HG03159 (cell line): ENCODE data around the gene PTPRN2.

ENCODE experiments used
- ATAC-seq: cut with Tn5 transposase; IDR thresholded peaks from one replicate; pipeline ENCODE4 v1.9.1; 2021; ENCODE audit warnings: mild to moderate bottlenecking, moderate library complexity; ENCODE audit not compliant: unreplicated experiment

The PTPRN2 gene

GRCh38 chr7:157539521-157539920 lies 1048.1 kb downstream of the PTPRN2 start:
- ATAC-seq: no peak

- ATAC-seq: no peak
Observed at GRCh38 chr7:157538735-157539134, 1048.9 kb downstream of the PTPRN2 start.

GRCh38 chr7:157538321-157538720 lies 1049.3 kb downstream of the PTPRN2 start:
- no peak for ATAC-seq

GRCh38 chr7:157537056-157537455 lies 1050.6 kb downstream of the PTPRN2 start:
- ATAC-seq: no peak

GRCh38 chr7:157532068-157532467 lies 1055.6 kb downstream of the PTPRN2 start:
- no peak for ATAC-seq

- no peak for ATAC-seq
Observed at GRCh38 chr7:157529768-157530560, 1057.7 kb downstream of the PTPRN2 start.

GRCh38 chr7:157528785-157529341 lies 1058.8 kb downstream of the PTPRN2 start:
- no peak for ATAC-seq

GRCh38 chr7:157527686-157528085 lies 1059.9 kb downstream of the PTPRN2 start:
- no peak for ATAC-seq

GRCh38 chr7:157526913-157527634 lies 1060.5 kb downstream of the PTPRN2 start:
- ATAC-seq: no peak

GRCh38 chr7:157526005-157526912 lies 1061.4 kb downstream of the PTPRN2 start:
- ATAC-seq: no peak

GRCh38 chr7:157525491-157525915 lies 1062.1 kb downstream of the PTPRN2 start:
- no peak for ATAC-seq

- no peak for ATAC-seq
Observed at GRCh38 chr7:157524731-157525130, 1062.9 kb downstream of the PTPRN2 start.

- no peak for ATAC-seq
Observed at GRCh38 chr7:157523766-157524421, 1063.7 kb downstream of the PTPRN2 start.

- ATAC-seq: no peak
Observed at GRCh38 chr7:157523371-157523765, 1064.3 kb downstream of the PTPRN2 start.

- ATAC-seq: no peak
Observed at GRCh38 chr7:157522954-157523353, 1064.7 kb downstream of the PTPRN2 start.

- ATAC-seq: no peak
Observed at GRCh38 chr7:157522189-157522588, 1065.4 kb downstream of the PTPRN2 start.

- ATAC-seq: no peak
Observed at GRCh38 chr7:157521752-157522151, 1065.9 kb downstream of the PTPRN2 start.

- ATAC-seq: no peak
Observed at GRCh38 chr7:157521061-157521731, 1066.4 kb downstream of the PTPRN2 start.

- ATAC-seq: peak; percentile 93
Observed at GRCh38 chr7:157520249-157520648, 1067.4 kb downstream of the PTPRN2 start.

- no peak for ATAC-seq
Observed at GRCh38 chr7:157519798-157520244, 1067.8 kb downstream of the PTPRN2 start.
